ENCODE results near the gene PLCL2. TPM values are rescaled to one million over a fixed set of nuclear protein-coding genes. Genes with fewer than 3 reads are reported as not detected.

PLCL2 gene
- total RNA-seq, 1 donor from 2014 or later: 15.2 TPM

DNA sequence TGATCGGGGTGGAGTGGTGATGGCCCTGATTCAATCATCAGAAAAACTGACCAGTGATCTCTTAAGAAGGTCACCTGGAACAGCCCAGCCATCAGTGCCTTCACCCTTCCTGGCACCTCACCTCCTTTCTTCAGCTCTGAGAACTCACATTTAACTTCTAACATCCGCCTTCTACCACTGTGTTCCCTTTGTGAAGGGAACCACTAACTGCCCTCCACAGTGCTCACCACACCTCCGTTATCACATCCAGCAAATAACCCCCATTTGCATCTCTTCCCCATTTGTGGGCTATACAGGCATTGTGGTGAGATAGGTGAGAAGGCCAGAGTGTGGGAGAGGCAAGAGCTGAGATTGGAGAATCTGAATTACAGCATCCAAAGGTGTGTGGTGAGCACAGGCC lies 107.4 kb downstream of the PLCL2 start:
- H3K27me3 Mint-ChIP-seq: no peaks in the 10 kb centered on the region
- H3K4me1 Mint-ChIP-seq: peaks cover 20% of the 10 kb centered on the region
- intact Hi-C loops (cut with micrococcal nuclease): no loop called here
- no peak for DNase-seq
- H3K36me3 Mint-ChIP-seq (ENCODE audit: low read depth): peaks cover 12% of the 10 kb centered on the region
- peaks cover 8% of the 10 kb centered on the region for H3K9me3 Mint-ChIP-seq
- H3K27ac Mint-ChIP-seq: no peak overlapping the region
- H3K4me3 Mint-ChIP-seq: no peak overlapping the region

DNA sequence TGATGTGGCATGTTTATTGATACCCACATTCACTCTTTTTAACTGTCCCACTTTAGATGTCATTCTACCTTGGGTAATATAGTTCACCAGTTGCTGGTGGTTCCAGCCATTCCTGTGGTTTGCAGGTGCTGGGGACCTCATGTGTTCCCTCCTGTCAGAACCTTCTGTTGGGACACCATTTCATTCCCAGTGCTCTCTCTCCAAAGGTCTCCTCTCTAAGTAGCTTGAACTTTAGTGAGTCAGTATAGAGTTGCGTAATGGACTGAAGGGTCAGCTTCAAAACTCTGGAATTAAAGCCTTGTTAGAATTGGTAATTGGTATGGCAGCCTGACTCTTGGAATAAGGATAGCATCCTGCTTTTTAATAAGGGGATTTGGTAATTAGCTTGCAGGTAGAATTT lies 108.5 kb downstream of the PLCL2 start:
- H3K27ac Mint-ChIP-seq: no peak overlapping the region
- no peak for DNase-seq
- no peaks in the 10 kb centered on the region for H3K27me3 Mint-ChIP-seq
- H3K4me3 Mint-ChIP-seq: no peak overlapping the region
- peaks cover 12% of the 10 kb centered on the region for H3K36me3 Mint-ChIP-seq (ENCODE audit: low read depth)
- H3K9me3 Mint-ChIP-seq: peaks cover 8% of the 10 kb centered on the region
- H3K4me1 Mint-ChIP-seq: peaks cover 20% of the 10 kb centered on the region
- intact Hi-C loops (cut with micrococcal nuclease): no loop called here

DNA sequence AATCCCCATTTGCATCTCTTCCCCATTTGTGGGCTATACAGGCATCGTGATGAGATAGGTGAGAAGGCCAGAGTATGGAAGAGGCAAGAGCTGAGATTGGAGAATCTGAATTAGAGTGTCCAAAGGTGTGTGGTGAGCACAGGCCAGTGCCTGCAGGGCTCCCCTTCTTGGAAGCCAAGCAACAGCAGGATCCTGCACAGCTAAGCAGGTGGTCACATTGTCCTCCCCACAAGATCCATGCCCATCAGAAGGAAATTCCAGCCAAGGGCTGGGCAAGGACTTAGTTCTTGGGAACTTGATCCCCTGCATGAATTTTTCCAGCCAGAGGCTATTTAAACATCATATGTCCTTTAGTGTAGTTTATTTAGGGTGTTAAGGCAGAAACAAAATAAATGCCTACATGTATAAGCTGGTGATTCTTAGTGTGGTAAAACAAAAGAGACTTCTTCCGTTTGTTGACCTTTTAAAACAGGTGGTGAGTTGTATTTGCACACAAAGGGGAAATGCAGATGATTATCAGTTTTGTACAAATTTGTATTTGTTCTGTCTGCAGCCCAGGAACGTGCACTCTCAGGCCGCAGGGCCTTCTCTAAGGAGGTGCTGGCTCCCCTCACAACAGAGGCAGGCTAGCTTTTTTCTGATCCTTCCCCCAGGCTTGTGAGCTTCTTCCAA lies 110.2 kb downstream of the PLCL2 start:
- Mint-ChIP-seq H3K36me3 (ENCODE audit: low read depth) (peaks cover 12% of the 10 kb centered on the region), H3K4me3 (no peak overlapping the region), H3K4me1 (peaks cover 21% of the 10 kb centered on the region), H3K27ac (no peak overlapping the region), H3K27me3 (no peaks in the 10 kb centered on the region), H3K9me3 (peaks cover 8% of the 10 kb centered on the region)
- no peak for DNase-seq
- intact Hi-C loops (cut with micrococcal nuclease): no loop called here

DNA sequence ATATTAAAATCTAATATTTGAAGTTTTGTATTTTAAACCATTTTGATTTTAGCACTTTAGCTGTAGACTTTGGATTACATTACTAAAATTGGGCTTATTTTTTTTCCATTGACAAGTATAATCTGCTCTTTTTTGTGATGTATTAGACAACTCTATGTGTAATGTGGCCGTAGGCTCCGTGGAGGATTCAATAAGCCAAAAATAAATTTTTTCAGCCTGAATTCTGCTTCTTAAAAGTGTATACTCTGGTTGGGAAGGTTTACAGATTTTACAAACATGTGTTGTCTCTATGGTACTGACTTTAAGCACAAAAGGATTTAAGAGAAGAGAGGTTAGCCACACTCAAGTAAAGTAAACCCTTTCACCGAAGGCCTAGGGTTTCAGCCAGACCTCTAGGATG lies 110.8 kb downstream of the PLCL2 start:
- DNase-seq: no peak
- H3K9me3 Mint-ChIP-seq: peaks cover 8% of the 10 kb centered on the region
- peaks cover 12% of the 10 kb centered on the region for H3K36me3 Mint-ChIP-seq (ENCODE audit: low read depth)
- H3K4me1 Mint-ChIP-seq: peaks cover 21% of the 10 kb centered on the region
- no peak overlapping the region for H3K27ac Mint-ChIP-seq
- H3K27me3 Mint-ChIP-seq: no peaks in the 10 kb centered on the region
- intact Hi-C loops (cut with micrococcal nuclease): no loop called here
- H3K4me3 Mint-ChIP-seq: no peak overlapping the region

DNA sequence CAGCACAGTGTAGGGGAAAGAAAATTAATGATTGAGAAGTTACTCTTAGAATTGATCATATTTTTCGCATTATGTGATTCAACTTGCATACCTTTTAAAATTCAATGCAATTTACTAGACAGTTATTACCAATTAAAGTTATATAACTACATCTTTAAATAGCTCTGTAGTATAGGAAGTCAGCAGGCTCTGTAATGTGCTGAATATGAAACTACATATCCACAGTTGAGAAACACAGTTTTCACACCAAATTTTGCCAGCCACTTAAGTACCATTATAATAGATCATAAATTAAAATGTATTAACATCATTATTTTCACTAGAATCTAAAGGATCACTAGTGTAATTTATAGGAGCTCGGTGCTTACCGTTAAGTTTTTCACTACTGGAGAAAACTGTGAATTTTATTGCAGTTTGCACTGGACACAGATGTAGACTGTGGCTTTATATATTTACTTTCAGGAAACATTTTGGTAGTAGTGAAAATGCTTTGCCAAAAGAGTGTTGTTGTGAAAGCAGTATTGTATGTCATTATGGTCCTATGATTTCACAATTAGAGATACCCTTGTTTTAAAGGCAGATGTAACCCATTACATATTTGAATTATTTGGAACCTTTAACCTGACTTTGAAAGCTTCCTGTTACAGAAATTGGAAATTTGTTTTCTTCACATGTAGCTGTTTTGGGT lies 113.6 kb downstream of the PLCL2 start:
- intact Hi-C loops (cut with micrococcal nuclease): no loop called here
- no peak for DNase-seq
- peaks cover 19% of the 10 kb centered on the region for H3K4me1 Mint-ChIP-seq
- peaks cover 17% of the 10 kb centered on the region for H3K9me3 Mint-ChIP-seq
- no peak overlapping the region for H3K4me3 Mint-ChIP-seq
- peaks cover 18% of the 10 kb centered on the region for H3K36me3 Mint-ChIP-seq (ENCODE audit: low read depth)
- no peaks in the 10 kb centered on the region for H3K27me3 Mint-ChIP-seq
- H3K27ac Mint-ChIP-seq: no peak overlapping the region

DNA sequence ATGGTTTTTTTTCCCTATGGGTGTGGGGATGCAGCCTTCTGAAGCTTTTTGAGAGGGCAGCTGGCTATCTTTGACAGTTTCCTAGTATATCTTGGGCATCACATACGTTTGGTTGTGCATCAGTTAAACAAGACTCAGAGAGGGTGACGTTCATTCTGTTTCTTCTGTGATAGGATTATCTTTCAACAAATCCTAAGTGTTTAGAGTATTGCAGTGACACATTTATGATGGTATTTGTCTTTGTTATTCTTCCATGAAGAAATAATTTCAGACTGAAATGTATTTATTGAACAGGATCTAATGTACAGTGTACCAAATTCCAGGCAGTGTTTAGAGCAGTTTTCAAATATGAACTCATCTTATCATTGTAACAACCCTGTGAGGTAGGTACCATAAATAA lies 114.4 kb downstream of the PLCL2 start:
- Mint-ChIP-seq H3K4me1 (peaks cover 22% of the 10 kb centered on the region), H3K27ac (no peak overlapping the region), H3K36me3 (ENCODE audit: low read depth) (peaks cover 18% of the 10 kb centered on the region), H3K27me3 (no peaks in the 10 kb centered on the region), H3K4me3 (no peak overlapping the region), H3K9me3 (peaks cover 17% of the 10 kb centered on the region)
- DNase-seq: no peak
- intact Hi-C loops (cut with micrococcal nuclease): no loop called here

DNA sequence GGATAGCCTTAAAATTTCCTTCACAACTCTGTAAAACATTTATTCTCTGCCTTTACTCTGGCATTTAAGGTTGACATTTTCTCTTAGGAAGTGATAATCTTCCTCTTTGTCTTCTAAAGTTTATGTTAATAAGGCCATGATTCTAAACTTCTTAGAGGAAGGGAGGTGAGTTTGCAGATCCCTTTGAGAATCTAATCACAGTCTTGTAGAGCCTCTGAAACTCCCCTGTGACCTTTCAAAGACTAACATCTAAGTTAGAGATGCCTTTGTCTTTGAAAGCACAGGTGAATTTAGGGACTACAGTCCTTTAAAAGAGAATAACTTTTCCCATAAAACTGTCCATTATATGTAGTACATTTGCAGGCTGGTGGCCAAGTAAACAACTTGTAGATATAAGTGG lies 115.1 kb downstream of the PLCL2 start:
- Mint-ChIP-seq H3K4me1 (peaks cover 19% of the 10 kb centered on the region), H3K9me3 (peaks cover 17% of the 10 kb centered on the region), H3K36me3 (ENCODE audit: low read depth) (peaks cover 16% of the 10 kb centered on the region), H3K4me3 (no peak overlapping the region), H3K27ac (no peak overlapping the region), H3K27me3 (no peaks in the 10 kb centered on the region)
- no peak for DNase-seq
- intact Hi-C loops (cut with micrococcal nuclease): no loop called here

DNA sequence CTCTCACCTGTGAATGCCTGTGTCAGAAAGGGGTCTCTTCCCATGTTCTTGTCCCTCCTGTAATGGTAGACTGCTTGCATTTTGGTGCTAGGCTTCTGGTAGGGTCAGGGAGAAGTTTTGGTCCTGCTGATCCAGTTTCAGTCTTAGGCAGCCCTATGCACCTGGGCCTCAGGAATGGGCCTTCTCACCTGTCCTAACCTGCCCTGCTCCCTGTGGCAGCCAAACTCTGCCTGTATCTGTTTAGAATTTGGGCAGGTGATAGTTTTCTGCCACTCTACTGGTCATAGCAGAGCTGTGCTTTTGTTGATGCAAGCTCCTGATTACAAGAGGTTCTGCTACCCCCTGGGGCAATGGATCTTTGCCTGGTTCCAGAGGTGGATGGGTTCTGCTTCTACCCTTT lies 118.7 kb downstream of the PLCL2 start:
- Mint-ChIP-seq H3K27ac (no peak overlapping the region), H3K27me3 (no peaks in the 10 kb centered on the region), H3K36me3 (ENCODE audit: low read depth) (peaks cover 12% of the 10 kb centered on the region), H3K9me3 (peaks cover 9% of the 10 kb centered on the region), H3K4me3 (no peak overlapping the region), H3K4me1 (peaks cover 23% of the 10 kb centered on the region)
- no peak for DNase-seq
- intact Hi-C loops (cut with micrococcal nuclease): no loop called here

DNA sequence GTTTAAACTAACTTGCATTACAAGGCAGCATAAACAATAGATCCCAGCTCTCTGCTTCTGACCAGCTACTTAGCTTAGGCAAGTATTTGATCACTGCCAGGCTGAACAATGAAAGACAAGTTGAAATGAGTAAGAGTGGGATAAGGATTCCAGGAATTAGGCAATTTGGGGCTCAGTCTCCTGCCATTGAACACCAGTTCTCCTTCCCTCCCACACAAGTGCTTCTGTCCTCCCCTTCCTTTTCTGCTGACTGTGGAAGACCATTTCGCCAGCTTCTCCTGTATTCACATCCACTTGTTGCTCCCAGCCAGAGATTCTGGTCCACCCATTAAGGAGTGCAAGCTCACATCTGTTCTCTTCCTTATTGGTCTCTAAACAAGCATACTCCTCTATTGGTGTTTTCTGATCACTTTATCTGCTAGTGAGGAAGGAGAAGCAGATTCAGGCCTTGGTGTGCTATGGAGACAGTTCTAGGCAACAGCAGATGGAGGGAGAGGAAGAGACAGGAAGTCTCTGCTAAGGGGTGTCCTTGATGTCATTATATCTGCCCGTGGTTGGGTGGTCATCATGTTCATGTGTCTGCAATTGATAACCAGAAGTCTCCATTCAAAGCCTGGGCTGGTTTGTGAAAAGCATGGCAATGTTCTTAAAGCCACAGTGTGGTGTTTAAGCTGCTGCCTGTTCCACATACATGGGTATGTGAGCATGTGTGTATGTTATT lies 121.5 kb downstream of the PLCL2 start:
- H3K36me3 Mint-ChIP-seq (ENCODE audit: low read depth): peaks cover 15% of the 10 kb centered on the region
- no peak for DNase-seq
- intact Hi-C loops (cut with micrococcal nuclease): no loop called here

DNA sequence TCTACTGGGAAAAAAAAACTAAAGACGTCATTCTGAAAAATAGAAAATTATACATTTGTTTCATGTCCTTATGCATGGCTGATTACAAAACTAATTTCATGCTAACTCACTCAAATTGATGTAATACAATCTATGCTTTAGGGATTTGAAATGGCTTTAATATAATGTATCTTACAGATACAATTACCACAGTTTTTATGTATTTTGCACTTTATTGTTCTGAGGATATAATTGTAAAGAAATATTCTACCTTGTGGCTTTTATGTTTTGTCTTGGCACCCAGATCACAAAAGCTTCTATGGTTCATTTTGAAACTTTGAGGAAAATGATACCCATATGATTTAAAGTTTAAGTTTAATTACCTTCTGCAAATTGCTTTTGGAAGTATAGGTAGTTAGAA lies 122.5 kb downstream of the PLCL2 start:
- intact Hi-C loops (cut with micrococcal nuclease): no loop called here
- DNase-seq: no peak
- no peaks in the 10 kb centered on the region for H3K9me3 Mint-ChIP-seq
- peaks cover 21% of the 10 kb centered on the region for H3K4me1 Mint-ChIP-seq
- peaks cover 16% of the 10 kb centered on the region for H3K36me3 Mint-ChIP-seq (ENCODE audit: low read depth)
- no peaks in the 10 kb centered on the region for H3K27me3 Mint-ChIP-seq
- H3K27ac Mint-ChIP-seq: no peak overlapping the region
- no peak overlapping the region for H3K4me3 Mint-ChIP-seq

More for the DNA sequence above, 121.5 kb downstream of the PLCL2 start:
- peak overlapping the region; percentile 1 for H3K27ac Mint-ChIP-seq
- H3K27me3 Mint-ChIP-seq: no peaks in the 10 kb centered on the region
- H3K4me1 Mint-ChIP-seq: peaks cover 21% of the 10 kb centered on the region
- H3K4me3 Mint-ChIP-seq: no peak overlapping the region
- H3K9me3 Mint-ChIP-seq: peaks cover 5% of the 10 kb centered on the region

DNA sequence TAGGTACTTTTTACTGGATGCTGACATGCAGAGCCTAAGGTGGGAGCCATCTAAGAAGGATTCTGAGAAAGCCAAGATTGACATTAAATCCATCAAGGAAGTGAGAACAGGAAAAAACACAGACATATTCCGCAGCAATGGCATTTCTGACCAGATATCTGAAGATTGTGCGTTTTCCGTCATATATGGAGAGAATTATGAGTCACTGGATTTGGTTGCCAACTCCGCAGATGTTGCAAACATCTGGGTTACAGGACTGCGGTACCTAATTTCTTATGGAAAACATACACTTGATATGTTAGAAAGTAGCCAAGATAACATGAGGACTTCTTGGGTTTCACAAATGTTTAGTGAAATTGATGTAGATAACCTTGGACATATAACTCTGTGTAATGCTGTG lies 125.1 kb downstream of the PLCL2 start:
- peaks cover 21% of the 10 kb centered on the region for H3K36me3 Mint-ChIP-seq (ENCODE audit: low read depth)
- no peaks in the 10 kb centered on the region for H3K27me3 Mint-ChIP-seq

DNA sequence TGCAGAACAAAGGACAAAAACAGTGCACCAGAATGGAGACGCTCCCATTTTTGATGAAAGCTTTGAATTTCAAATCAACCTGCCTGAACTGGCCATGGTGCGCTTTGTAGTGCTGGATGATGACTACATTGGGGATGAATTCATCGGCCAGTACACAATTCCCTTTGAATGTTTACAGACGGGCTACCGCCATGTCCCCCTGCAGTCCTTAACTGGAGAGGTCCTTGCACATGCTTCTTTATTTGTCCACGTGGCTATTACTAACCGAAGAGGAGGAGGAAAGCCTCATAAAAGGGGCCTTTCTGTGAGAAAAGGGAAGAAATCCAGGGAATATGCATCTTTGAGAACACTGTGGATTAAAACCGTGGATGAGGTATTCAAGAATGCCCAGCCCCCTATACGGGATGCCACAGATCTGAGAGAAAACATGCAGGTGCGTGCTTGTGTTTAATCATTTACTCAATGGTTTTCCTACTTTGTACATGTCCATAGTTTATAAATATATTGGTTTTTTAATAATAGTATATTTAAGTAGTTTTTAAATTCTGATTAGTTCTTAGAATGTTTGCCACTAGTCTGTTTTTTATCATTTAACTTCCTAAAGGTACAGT lies 127.1 kb downstream of the PLCL2 start:
- Mint-ChIP-seq H3K36me3 (ENCODE audit: low read depth) (peaks cover 35% of the 10 kb centered on the region), H3K27ac (no peak overlapping the region), H3K4me1 (peaks cover 16% of the 10 kb centered on the region), H3K4me3 (no peak overlapping the region), H3K9me3 (no peaks in the 10 kb centered on the region), H3K27me3 (no peaks in the 10 kb centered on the region)
- intact Hi-C loops (cut with micrococcal nuclease): no loop called here
- DNase-seq: no peak

More for the DNA sequence above, 125.1 kb downstream of the PLCL2 start:
- Mint-ChIP-seq H3K4me1 (peaks cover 23% of the 10 kb centered on the region), H3K4me3 (no peak overlapping the region), H3K9me3 (no peaks in the 10 kb centered on the region), H3K27ac (no peak overlapping the region)
- intact Hi-C loops (cut with micrococcal nuclease): no loop called here
- DNase-seq: no peak

DNA sequence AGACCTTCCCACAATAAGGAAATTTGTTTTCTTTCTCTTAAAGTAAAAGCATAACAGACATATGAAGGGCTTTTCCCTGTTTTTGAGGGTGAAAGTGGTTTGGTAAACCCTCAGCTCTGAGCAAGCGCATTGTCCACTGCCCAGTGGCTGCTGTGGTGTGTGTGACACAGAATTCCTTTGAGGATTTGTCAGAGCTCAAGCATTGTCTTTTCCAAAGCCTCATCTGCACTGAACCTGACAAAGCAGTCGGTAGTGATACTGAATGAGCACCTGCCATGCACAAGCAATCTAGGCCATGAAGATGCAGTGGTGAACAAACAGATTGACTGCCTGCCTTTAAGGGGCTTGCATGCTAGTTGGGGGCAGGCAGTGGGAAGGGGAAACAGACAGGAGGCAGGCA lies 128.3 kb downstream of the PLCL2 start:
- Mint-ChIP-seq H3K9me3 (no peaks in the 10 kb centered on the region), H3K27me3 (no peaks in the 10 kb centered on the region), H3K4me3 (no peak overlapping the region), H3K4me1 (peaks cover 15% of the 10 kb centered on the region), H3K36me3 (ENCODE audit: low read depth) (peaks cover 39% of the 10 kb centered on the region), H3K27ac (no peak overlapping the region)
- intact Hi-C loops (cut with micrococcal nuclease): no loop called here
- no peak for DNase-seq

DNA sequence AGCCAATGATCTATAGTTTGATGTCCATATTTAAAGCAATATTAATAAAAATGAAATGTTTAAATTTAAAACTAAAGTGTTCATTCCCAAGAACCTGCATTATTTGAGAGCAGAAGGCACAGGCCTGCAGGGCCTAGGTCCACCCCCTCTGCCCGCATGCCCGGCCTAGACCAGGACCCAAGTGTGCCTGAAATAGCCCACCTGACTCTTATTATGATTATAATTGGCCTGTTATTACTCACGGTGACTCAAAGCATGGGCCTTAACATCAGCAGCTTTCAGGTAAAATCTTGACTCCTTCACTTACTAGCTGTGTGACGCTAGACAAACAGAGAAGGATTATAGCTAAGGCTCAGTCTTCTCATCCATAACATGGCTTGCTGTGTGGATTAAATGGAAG lies 128.8 kb downstream of the PLCL2 start:
- Mint-ChIP-seq H3K36me3 (ENCODE audit: low read depth) (peaks cover 38% of the 10 kb centered on the region), H3K9me3 (no peaks in the 10 kb centered on the region), H3K27me3 (no peaks in the 10 kb centered on the region), H3K4me1 (peaks cover 13% of the 10 kb centered on the region), H3K4me3 (no peak overlapping the region), H3K27ac (no peak overlapping the region)
- intact Hi-C loops (cut with micrococcal nuclease): no loop called here
- DNase-seq: no peak

All from activated CD4-positive, alpha-beta T cell treated with anti-CD3 and anti-CD28 coated beads, Interleukin-2, amount 10 ng/mL, durations not matched to agents 24 days and 14 days (primary cell).